SK-N-SH (cell line): Measurements from ENCODE around the gene HIPK2. TPM values are rescaled to one million over a fixed set of nuclear protein-coding genes. Genes with fewer than 3 reads are reported as not detected.

Source experiments
- CTCF ChIA-PET: fragments of 300-600, 350-600 bp; formaldehyde crosslinking; extraction: SDS; loops from one replicate; lab custom pipeline; 2021; lab: Yijun Ruan, JAX
- POLR2A ChIA-PET: fragments of 350-600 bp; sonication (Branson Sonifier 250); formaldehyde crosslinking; extraction: SDS; loops from one replicate; lab custom pipeline; 2020; ENCODE audit warnings: antibody characterized with exemption, inconsistent platforms; lab: Yijun Ruan, JAX
- DNase-seq: peaks from one replicate; pipeline ENCODE4 v3.0.0; 2012
- H2AFZ ChIP-seq: fragments of 200-600 bp; sonication (generic); 2 replicates; pipeline ENCODE4 v1.8.1; 2016; ENCODE audit warnings: antibody characterized with exemption, mild to moderate bottlenecking, low read depth
- H3F3A ChIP-seq: fragments of 200-600 bp; sonication (generic); replicated peaks from 2 replicates; pipeline ENCODE3; 2016; ENCODE audit warnings: antibody characterized with exemption, mild to moderate bottlenecking; ENCODE audit not compliant: insufficient read depth
- H3K27ac ChIP-seq, 2 experiments: fragments of 200-500 bp in 1 of 2; fragments of 200-600 bp in 1 of 2; sonication (Bioruptor generic) in 1 of 2; sonication (generic), shearing (Covaris generic) in 1 of 2; 2 replicates each; pipeline versions ENCODE4 v1.5.1 to v1.6.1; 2014 to 2016; ENCODE audit warnings: low read depth in 2 of 2, inconsistent platforms in 1 of 2, low read length in 1 of 2, mild to moderate bottlenecking in 1 of 2, mixed read lengths in 1 of 2
- H3K27me3 ChIP-seq: fragments of 200-600 bp; sonication (generic), shearing (Covaris generic); 2 replicates; pipeline ENCODE4 v1.6.1; 2016; ENCODE audit warnings: mixed run types; ENCODE audit not compliant: insufficient read depth
- H3K36me3 ChIP-seq, 2 experiments: fragments of 200-500 bp in 1 of 2; fragments of 200-600 bp in 1 of 2; sonication (Bioruptor generic) in 1 of 2; sonication (generic) in 1 of 2; replicated peaks in 1 of 2; 2 replicates each; pipeline versions ENCODE3 to v1.5.1; 2014 to 2016; ENCODE audit warnings: low read length in 1 of 2, mild to moderate bottlenecking in 1 of 2; ENCODE audit not compliant: insufficient read depth in 2 of 2, control insufficient read depth in 1 of 2
- H3K4me1 ChIP-seq, 2 experiments: fragments of 200-500 bp in 1 of 2; fragments of 200-600 bp in 1 of 2; sonication (Bioruptor generic) in 1 of 2; sonication (generic), shearing (Covaris generic) in 1 of 2; 2 replicates each; pipeline versions ENCODE4 v1.5.1 to v1.6.1; 2014 to 2016; ENCODE audit warnings: low read depth in 1 of 2, low read length in 1 of 2, mixed run types in 1 of 2; ENCODE audit not compliant: insufficient read depth in 2 of 2, control insufficient read depth in 1 of 2
- H3K4me2 ChIP-seq: fragments of 200-600 bp; sonication (generic), shearing (Covaris generic); 2 replicates; pipeline ENCODE4 v1.6.1; 2017; ENCODE audit warnings: mixed run types
- H3K4me3 ChIP-seq, 2 experiments: fragments of 200-500 bp in 1 of 2; fragments of 200-600 bp in 1 of 2; sonication (Bioruptor generic) in 1 of 2; sonication (generic), shearing (Covaris generic) in 1 of 2; 2 replicates each; pipeline versions ENCODE4 v1.5.1 to v1.8.1; 2014 to 2016; ENCODE audit warnings: low read depth in 2 of 2, inconsistent platforms in 1 of 2, low read length in 1 of 2, mild to moderate bottlenecking in 1 of 2, mixed read lengths in 1 of 2, moderate library complexity in 1 of 2
- H3K79me2 ChIP-seq: fragments of 200-600 bp; sonication (generic); 2 replicates; pipeline ENCODE4 v1.8.1; 2017; ENCODE audit warnings: mild to moderate bottlenecking; ENCODE audit not compliant: insufficient read depth
- H3K9ac ChIP-seq: fragments of 200-600 bp; sonication (generic); 2 replicates; pipeline ENCODE4 v1.6.1; 2017; ENCODE audit warnings: mixed run types
- H3K9me2 ChIP-seq: fragments of 200-600 bp; sonication (generic); 2 replicates; pipeline ENCODE4 v1.6.1; 2017; ENCODE audit warnings: mixed run types
- H3K9me3 ChIP-seq: fragments of 200-600 bp; sonication (generic); 2 replicates; pipeline ENCODE4 v1.6.1; 2017; ENCODE audit warnings: mixed run types, mild to moderate bottlenecking, moderate library complexity
- H4K20me1 ChIP-seq: fragments of 200-600 bp; sonication (generic); 2 replicates; pipeline ENCODE4 v1.6.1; 2017; ENCODE audit warnings: mild to moderate bottlenecking, mixed run types; ENCODE audit not compliant: insufficient read depth
- ELF1 ChIP-seq: IDR thresholded peaks from 2 replicates; pipeline ENCODE4 v1.4.0; 2012
- EZH2phosphoT487 ChIP-seq: fragments of 200-600 bp; sonication (generic); IDR thresholded peaks from 2 replicates; pipeline ENCODE4 v1.6.1; 2017; ENCODE audit warnings: low read depth, mixed run types, mild to moderate bottlenecking, antibody characterized with exemption, moderate library complexity, borderline replicate concordance
- FOSL2 ChIP-seq: IDR thresholded peaks from 2 replicates; pipeline ENCODE4 v1.4.0; 2012; ENCODE audit warnings: low read depth, mild to moderate bottlenecking, moderate library complexity, borderline replicate concordance
- FOXJ3 ChIP-seq: sonication (generic); formaldehyde crosslinking; IDR thresholded peaks from 2 replicates; pipeline ENCODE4 v1.5.1; 2020; ENCODE audit warnings: mild to moderate bottlenecking, missing genetic modification reagents
- FOXM1 ChIP-seq: IDR thresholded peaks from 2 replicates; pipeline ENCODE4 v1.4.0; 2012; ENCODE audit warnings: low read depth, mild to moderate bottlenecking
- NFIC ChIP-seq: IDR thresholded peaks from 2 replicates; pipeline ENCODE4 v1.4.0; 2012; ENCODE audit warnings: borderline replicate concordance
- POLR2AphosphoS5 ChIP-seq: IDR thresholded peaks from 2 replicates; pipeline ENCODE4 v1.6.1; 2012; ENCODE audit warnings: low read depth, low read length
- RCOR1 ChIP-seq: fragments of 150-350 bp; IDR thresholded peaks from 2 replicates; pipeline ENCODE4 v1.6.1; 2017; ENCODE audit warnings: antibody characterized with exemption, low read length
- REST ChIP-seq: IDR thresholded peaks from 2 replicates; pipeline ENCODE4 v1.6.1; 2012; ENCODE audit warnings: mild to moderate bottlenecking, low read depth, low read length, moderate library complexity
- RFX5 ChIP-seq: IDR thresholded peaks from 2 replicates; pipeline ENCODE4 v1.6.1; 2012; ENCODE audit warnings: mild to moderate bottlenecking, improper control_type of control experiment, low read length
- SIN3A ChIP-seq: IDR thresholded peaks from 2 replicates; pipeline ENCODE4 v1.6.1; 2012; ENCODE audit warnings: low read depth, mild to moderate bottlenecking, low read length, moderate library complexity, borderline replicate concordance
- SMC3 ChIP-seq: IDR thresholded peaks from 2 replicates; pipeline ENCODE4 v1.6.1; 2012; ENCODE audit warnings: low read depth, low read length, improper control_type of control experiment
- TEAD4 ChIP-seq: IDR thresholded peaks from 2 replicates; pipeline ENCODE4 v1.4.0; 2012; ENCODE audit warnings: mild to moderate bottlenecking, borderline replicate concordance; ENCODE audit not compliant: insufficient read depth
- YY1 ChIP-seq: IDR thresholded peaks from 2 replicates; pipeline ENCODE4 v1.4.0; 2012; ENCODE audit warnings: low read depth, mild to moderate bottlenecking
- WGBS: methylation state at CpG from one replicate; pipeline ENCODE4 v1.1.6; 2017; ENCODE audit warnings: low lambda C conversion rate; 5-methylcytosine and 5-hydroxymethylcytosine counted together
- polyA plus RNA-seq, 3 experiments: library from polyadenylated mRNA; depleted of rRNA; stranded (reverse); fragments of >200 nt; gene quantifications; 2 replicates each; pipeline ENCODE4 v1.2.3, GENCODE V29; 2012
- TF ChIP-seq, protein P1 (sequence below): IDR thresholded peaks from 2 replicates; pipeline ENCODE4; 2012
- TF ChIP-seq, protein P2 (sequence below): fragments of 200-600 bp; sonication (generic); IDR thresholded peaks from 2 replicates; pipeline ENCODE4 v1.6.1; 2017; ENCODE audit warnings: antibody characterized with exemption, mild to moderate bottlenecking, moderate library complexity
- TF ChIP-seq, protein P3 (sequence below): fragments of 150-350 bp; IDR thresholded peaks from 2 replicates; pipeline ENCODE4 v1.6.1; 2016; ENCODE audit warnings: mild to moderate bottlenecking, low read depth, low read length

Gene HIPK2
- polyA plus RNA-seq, 1 of the 3 experiments (the other 2 are of a cell fraction): 14.2 TPM

DNA sequence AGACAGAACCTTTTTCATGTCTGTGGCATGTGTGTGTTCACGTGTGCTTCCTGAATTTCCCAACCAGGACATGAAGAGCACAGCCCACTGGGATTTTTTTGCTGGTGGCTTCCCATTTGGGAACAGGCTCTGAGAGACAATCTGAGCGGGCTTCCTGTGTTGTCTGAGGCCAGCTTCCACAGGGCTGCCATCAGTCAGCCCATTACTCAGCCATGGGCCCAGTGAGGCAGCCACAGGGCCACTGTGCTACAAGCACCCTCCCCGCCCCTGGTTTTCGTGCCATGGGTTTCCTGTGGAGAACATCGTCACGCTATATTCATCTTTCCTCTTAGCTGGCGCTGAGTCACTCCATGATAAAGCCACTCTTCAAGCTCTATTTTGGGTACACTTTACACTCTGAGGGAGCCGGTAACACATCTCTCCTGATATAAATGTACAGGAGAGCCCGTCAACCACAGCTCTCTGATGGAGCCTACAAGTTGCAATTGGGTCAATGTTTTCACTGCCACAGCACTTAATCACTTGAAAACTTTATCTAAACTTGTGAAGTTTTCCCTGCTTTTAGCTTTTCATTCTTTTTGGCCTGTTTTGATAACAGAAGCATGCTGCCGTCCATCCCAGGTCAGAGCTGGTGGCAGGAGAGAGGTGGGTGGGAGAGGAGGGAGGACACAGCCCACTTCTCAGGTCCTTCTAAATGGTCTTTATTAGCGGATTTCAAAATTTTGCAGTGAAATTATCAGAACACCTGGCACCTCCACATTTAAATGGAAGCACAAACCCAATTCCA lies 96.9 kb downstream of the HIPK2 start (continued):
- TF ChIP-seq REST: no peak
- TF ChIP-seq RCOR1: no peak
- TF ChIP-seq YY1: peak; percentile 70; the same call in 1 of the 2 replicates
- TF ChIP-seq, protein P1, sequence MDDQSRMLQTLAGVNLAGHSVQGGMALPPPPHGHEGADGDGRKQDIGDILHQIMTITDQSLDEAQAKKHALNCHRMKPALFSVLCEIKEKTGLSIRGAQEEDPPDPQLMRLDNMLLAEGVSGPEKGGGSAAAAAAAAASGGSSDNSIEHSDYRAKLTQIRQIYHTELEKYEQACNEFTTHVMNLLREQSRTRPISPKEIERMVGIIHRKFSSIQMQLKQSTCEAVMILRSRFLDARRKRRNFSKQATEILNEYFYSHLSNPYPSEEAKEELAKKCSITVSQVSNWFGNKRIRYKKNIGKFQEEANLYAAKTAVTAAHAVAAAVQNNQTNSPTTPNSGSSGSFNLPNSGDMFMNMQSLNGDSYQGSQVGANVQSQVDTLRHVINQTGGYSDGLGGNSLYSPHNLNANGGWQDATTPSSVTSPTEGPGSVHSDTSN: peak; percentile 75
- no peak for TF ChIP-seq FOXJ3 (CRISPR knock-in tag)
- TF ChIP-seq, protein P2, sequence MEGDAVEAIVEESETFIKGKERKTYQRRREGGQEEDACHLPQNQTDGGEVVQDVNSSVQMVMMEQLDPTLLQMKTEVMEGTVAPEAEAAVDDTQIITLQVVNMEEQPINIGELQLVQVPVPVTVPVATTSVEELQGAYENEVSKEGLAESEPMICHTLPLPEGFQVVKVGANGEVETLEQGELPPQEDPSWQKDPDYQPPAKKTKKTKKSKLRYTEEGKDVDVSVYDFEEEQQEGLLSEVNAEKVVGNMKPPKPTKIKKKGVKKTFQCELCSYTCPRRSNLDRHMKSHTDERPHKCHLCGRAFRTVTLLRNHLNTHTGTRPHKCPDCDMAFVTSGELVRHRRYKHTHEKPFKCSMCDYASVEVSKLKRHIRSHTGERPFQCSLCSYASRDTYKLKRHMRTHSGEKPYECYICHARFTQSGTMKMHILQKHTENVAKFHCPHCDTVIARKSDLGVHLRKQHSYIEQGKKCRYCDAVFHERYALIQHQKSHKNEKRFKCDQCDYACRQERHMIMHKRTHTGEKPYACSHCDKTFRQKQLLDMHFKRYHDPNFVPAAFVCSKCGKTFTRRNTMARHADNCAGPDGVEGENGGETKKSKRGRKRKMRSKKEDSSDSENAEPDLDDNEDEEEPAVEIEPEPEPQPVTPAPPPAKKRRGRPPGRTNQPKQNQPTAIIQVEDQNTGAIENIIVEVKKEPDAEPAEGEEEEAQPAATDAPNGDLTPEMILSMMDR: no peak

DNA sequence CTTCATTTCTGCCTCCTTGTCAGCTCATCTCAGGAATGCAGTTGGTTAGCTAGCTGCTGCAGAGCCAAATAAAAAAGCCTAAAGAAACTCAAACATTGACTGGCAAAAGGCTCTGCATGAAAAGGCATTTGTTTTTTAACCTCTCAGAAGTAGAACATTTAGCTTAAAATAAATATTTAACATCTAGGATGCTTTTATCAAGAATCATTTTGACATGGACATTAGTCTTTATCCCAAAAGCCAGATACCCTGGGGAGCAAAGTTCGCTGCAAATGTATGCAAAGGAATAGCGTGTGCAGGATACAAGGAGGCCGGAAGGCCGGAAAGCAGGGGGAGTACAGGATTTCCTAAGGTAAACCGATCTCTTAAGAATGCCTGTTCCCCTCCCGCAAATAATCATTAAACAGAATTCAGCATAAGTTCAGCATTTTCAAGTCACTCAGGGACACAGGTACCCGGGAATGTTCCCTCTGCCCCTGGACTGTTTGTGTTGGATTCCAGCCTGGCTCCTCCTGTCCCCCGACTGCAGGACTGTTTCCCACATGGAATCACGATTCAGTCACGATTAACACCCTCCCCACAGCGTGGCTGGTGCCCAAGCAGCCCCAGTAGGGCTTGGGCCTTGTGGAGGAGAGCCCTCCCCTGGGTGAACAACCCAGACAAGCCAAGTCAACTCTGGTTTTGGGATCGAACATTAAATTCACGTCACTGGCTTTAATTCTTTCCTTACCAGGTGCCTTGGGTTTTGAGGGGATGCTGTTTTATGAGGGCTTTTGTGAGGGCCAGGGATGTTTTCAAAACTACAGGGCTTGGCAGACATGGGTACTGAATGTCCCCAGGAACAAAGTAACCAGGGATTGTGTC lies 97.8 kb downstream of the HIPK2 start:
- no peaks in the 10 kb centered on the region for H3K9me2 ChIP-seq
- peak overlapping the region; percentile 61 for H3K4me2 ChIP-seq
- no peak for DNase-seq
- H3K27me3 ChIP-seq: no peaks in the 10 kb centered on the region
- H3K27ac ChIP-seq: peak overlapping the region in 1 of 2 experiments; percentile 84; a peak in 2 of 4 replicates
- H3K9me3 ChIP-seq: no peaks in the 10 kb centered on the region
- WGBS: 81% methylated on average over 10 of the region's 13 CpGs
- H3F3A ChIP-seq: peaks cover 38% of the 10 kb centered on the region
- peak overlapping the region; percentile 32; the same call in 1 of the 2 replicates for H3K9ac ChIP-seq
- H3K4me3 ChIP-seq: no peak overlapping the region
- peaks cover 20% of the 10 kb centered on the region; the same call in 1 of the 2 replicates for H4K20me1 ChIP-seq
- ChIA-PET CTCF (interaction anchor here (0.7 to 0.9 kb wide), 2 partner anchors 9 to 80 kb away, joined by 3 read pairs; no protein-coding TSS in a partner anchor), POLR2A (no interaction called here)
- peaks cover 15 to 46% of the 10 kb centered on the region in 2 experiments; a peak in 3 of 4 replicates for H3K4me1 ChIP-seq
- H3K36me3 ChIP-seq: peaks cover 0 to 16% of the 10 kb centered on the region in 2 experiments
- no peak overlapping the region for H2AFZ ChIP-seq
- H3K79me2 ChIP-seq: peaks cover 70% of the 10 kb centered on the region
- no peak for TF ChIP-seq FOSL2
- no peak for TF ChIP-seq SMC3
- TF ChIP-seq NFIC: no peak
- no peak for TF ChIP-seq ELF1
- no peak for TF ChIP-seq TEAD4
- TF ChIP-seq FOXM1: no peak
- TF ChIP-seq RFX5: no peak
- no peak for TF ChIP-seq POLR2AphosphoS5
- TF ChIP-seq FOXJ3 (CRISPR knock-in tag): no peak
- TF ChIP-seq EZH2phosphoT487: no peak
- TF ChIP-seq, protein P3, sequence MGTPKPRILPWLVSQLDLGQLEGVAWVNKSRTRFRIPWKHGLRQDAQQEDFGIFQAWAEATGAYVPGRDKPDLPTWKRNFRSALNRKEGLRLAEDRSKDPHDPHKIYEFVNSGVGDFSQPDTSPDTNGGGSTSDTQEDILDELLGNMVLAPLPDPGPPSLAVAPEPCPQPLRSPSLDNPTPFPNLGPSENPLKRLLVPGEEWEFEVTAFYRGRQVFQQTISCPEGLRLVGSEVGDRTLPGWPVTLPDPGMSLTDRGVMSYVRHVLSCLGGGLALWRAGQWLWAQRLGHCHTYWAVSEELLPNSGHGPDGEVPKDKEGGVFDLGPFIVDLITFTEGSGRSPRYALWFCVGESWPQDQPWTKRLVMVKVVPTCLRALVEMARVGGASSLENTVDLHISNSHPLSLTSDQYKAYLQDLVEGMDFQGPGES: no peak
- TF ChIP-seq SIN3A: no peak
- TF ChIP-seq, protein P2: no peak
